ENCODE data around the gene VPS37D.

Gene VPS37D

DNA sequence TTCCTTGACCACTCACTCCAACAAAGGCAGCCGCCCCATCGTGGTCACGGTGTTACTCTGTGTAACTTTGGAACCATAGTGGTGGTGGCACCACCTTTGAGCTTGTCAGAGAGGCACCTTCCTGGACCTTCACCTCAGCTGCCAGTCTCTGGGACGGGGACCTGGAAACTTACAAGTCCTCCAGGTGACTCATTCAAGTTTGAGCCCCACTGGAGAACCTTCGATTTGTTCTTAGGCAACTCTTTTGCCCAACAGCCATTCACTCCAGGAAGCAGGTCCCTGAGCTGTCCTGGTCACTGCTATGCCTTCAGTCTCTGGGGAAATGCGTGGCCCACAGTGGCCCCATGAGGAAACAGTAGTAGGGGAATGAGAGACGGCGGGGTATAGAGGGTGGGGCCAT, 34.6 kb downstream of the VPS37D start:
- ATAC-seq: no peak
- TF ChIP-seq, protein P1, sequence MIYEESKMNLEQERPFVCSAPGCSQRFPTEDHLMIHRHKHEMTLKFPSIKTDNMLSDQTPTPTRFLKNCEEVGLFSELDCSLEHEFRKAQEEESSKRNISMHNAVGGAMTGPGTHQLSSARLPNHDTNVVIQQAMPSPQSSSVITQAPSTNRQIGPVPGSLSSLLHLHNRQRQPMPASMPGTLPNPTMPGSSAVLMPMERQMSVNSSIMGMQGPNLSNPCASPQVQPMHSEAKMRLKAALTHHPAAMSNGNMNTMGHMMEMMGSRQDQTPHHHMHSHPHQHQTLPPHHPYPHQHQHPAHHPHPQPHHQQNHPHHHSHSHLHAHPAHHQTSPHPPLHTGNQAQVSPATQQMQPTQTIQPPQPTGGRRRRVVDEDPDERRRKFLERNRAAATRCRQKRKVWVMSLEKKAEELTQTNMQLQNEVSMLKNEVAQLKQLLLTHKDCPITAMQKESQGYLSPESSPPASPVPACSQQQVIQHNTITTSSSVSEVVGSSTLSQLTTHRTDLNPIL (CRISPR knock-in tag; IDR thresholded peaks at IDR 0.05; ENCODE audit: low read depth): no peak
- TF ChIP-seq, protein P2, sequence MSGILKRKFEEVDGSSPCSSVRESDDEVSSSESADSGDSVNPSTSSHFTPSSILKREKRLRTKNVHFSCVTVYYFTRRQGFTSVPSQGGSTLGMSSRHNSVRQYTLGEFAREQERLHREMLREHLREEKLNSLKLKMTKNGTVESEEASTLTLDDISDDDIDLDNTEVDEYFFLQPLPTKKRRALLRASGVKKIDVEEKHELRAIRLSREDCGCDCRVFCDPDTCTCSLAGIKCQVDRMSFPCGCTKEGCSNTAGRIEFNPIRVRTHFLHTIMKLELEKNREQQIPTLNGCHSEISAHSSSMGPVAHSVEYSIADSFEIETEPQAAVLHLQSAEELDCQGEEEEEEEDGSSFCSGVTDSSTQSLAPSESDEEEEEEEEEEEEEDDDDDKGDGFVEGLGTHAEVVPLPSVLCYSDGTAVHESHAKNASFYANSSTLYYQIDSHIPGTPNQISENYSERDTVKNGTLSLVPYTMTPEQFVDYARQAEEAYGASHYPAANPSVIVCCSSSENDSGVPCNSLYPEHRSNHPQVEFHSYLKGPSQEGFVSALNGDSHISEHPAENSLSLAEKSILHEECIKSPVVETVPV (CRISPR knock-in tag; IDR thresholded peaks at IDR 0.05): no peak
- TF ChIP-seq, protein P3, sequence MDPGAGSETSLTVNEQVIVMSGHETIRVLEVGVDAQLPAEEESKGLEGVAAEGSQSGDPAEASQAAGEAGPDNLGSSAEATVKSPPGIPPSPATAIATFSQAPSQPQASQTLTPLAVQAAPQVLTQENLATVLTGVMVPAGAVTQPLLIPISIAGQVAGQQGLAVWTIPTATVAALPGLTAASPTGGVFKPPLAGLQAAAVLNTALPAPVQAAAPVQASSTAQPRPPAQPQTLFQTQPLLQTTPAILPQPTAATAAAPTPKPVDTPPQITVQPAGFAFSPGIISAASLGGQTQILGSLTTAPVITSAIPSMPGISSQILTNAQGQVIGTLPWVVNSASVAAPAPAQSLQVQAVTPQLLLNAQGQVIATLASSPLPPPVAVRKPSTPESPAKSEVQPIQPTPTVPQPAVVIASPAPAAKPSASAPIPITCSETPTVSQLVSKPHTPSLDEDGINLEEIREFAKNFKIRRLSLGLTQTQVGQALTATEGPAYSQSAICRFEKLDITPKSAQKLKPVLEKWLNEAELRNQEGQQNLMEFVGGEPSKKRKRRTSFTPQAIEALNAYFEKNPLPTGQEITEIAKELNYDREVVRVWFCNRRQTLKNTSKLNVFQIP (CRISPR knock-in tag; IDR thresholded peaks at IDR 0.05; ENCODE audit: borderline replicate concordance, low read depth): no peak
- TF ChIP-seq GLIS3 (CRISPR knock-in tag; IDR thresholded peaks at IDR 0.05) (no peak), PPARA (CRISPR knock-in tag; IDR thresholded peaks at IDR 0.05; ENCODE audit: borderline replicate concordance) (no peak), ZNF8 (CRISPR knock-in tag; IDR thresholded peaks at IDR 0.05) (no peak)

DNA sequence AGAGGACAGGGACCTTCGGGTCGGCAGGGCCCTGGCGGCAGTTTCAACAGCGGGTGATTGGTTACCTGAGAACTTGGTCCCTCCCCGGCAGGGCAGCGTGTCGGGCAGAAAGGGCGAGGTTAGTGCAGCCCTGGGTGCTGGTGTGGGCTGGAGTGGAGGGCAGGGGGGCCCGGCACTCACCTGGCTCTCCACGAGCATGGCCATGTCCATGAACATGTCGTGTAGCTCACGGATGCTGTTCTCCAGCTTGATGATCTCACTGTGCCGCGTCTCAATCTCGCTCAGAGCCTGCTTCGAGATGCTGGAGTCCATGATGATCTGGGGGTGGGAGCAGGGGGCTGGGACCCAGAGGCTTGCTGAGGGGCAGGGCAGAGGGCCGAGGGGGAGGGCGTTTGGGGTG, 35.0 kb downstream of the VPS37D start:
- TF ChIP-seq ZFP30 (CRISPR knock-in tag; IDR thresholded peaks at IDR 0.05): no peak
- no peak for TF ChIP-seq ZNF565 (CRISPR knock-in tag; conservative IDR thresholded peaks at IDR 0.05; ENCODE audit: low read depth)
- TF ChIP-seq ZNF8 (CRISPR knock-in tag; IDR thresholded peaks at IDR 0.05): no peak
- no peak for TF ChIP-seq RARB (CRISPR knock-in tag; IDR thresholded peaks at IDR 0.05)
- no peak for TF ChIP-seq ZC3H10 (CRISPR knock-in tag; IDR thresholded peaks at IDR 0.05)
- TF ChIP-seq ZFP3 (CRISPR knock-in tag; IDR thresholded peaks at IDR 0.05): no peak
- TF ChIP-seq BACH2 (CRISPR knock-in tag; IDR thresholded peaks at IDR 0.05; ENCODE audit: borderline replicate concordance): no peak
- no peak for TF ChIP-seq CSDC2 (CRISPR knock-in tag; IDR thresholded peaks at IDR 0.05)
- no peak for TF ChIP-seq SNAI2 (CRISPR knock-in tag; IDR thresholded peaks at IDR 0.05)
- ATAC-seq: no peak

DNA sequence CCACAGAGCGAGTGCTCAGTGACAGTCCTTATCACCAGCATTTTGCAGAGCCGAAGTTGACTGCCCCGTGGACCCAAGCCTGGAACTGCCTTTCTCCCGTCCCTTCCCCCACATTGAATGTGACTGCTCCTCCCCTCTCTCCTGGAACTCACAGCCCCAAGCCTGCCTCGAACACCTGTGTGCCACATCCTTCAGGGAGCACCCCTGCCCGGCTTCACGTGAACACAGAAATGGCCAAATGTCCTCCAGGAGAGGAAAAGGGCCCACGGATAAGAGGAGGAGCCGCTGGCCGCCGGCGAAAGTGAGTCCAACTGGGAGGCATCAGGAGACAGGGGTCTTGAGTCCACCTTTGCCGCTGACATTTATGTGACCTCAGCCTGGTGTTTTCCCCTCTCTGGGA, 35.6 kb downstream of the VPS37D start:
- TF ChIP-seq, protein P1 (CRISPR knock-in tag; IDR thresholded peaks at IDR 0.05; ENCODE audit: low read depth): no peak
- TF ChIP-seq OSR1 (CRISPR knock-in tag; IDR thresholded peaks at IDR 0.05) (no peak), ZNF70 (CRISPR knock-in tag; IDR thresholded peaks at IDR 0.05) (no peak), ZC3H10 (CRISPR knock-in tag; IDR thresholded peaks at IDR 0.05) (no peak), CSDC2 (CRISPR knock-in tag; IDR thresholded peaks at IDR 0.05) (no peak), PPARA (CRISPR knock-in tag; IDR thresholded peaks at IDR 0.05; ENCODE audit: borderline replicate concordance) (no peak), ZFP3 (CRISPR knock-in tag; IDR thresholded peaks at IDR 0.05) (no peak), RARB (CRISPR knock-in tag; IDR thresholded peaks at IDR 0.05) (no peak), ARNTL (CRISPR knock-in tag; IDR thresholded peaks at IDR 0.05; ENCODE audit: borderline replicate concordance, low read depth) (no peak), TOX (CRISPR knock-in tag; IDR thresholded peaks at IDR 0.05; ENCODE audit: borderline replicate concordance) (no peak), TCF4 (CRISPR knock-in tag; IDR thresholded peaks at IDR 0.05; ENCODE audit: borderline replicate concordance) (no peak), ISL1 (CRISPR knock-in tag; IDR thresholded peaks at IDR 0.05) (no peak), BACH2 (CRISPR knock-in tag; IDR thresholded peaks at IDR 0.05; ENCODE audit: borderline replicate concordance) (no peak), ZNF565 (CRISPR knock-in tag; conservative IDR thresholded peaks at IDR 0.05; ENCODE audit: low read depth) (no peak), SNAI2 (CRISPR knock-in tag; IDR thresholded peaks at IDR 0.05) (no peak), GLIS3 (CRISPR knock-in tag; IDR thresholded peaks at IDR 0.05) (no peak)
- TF ChIP-seq, protein P4, sequence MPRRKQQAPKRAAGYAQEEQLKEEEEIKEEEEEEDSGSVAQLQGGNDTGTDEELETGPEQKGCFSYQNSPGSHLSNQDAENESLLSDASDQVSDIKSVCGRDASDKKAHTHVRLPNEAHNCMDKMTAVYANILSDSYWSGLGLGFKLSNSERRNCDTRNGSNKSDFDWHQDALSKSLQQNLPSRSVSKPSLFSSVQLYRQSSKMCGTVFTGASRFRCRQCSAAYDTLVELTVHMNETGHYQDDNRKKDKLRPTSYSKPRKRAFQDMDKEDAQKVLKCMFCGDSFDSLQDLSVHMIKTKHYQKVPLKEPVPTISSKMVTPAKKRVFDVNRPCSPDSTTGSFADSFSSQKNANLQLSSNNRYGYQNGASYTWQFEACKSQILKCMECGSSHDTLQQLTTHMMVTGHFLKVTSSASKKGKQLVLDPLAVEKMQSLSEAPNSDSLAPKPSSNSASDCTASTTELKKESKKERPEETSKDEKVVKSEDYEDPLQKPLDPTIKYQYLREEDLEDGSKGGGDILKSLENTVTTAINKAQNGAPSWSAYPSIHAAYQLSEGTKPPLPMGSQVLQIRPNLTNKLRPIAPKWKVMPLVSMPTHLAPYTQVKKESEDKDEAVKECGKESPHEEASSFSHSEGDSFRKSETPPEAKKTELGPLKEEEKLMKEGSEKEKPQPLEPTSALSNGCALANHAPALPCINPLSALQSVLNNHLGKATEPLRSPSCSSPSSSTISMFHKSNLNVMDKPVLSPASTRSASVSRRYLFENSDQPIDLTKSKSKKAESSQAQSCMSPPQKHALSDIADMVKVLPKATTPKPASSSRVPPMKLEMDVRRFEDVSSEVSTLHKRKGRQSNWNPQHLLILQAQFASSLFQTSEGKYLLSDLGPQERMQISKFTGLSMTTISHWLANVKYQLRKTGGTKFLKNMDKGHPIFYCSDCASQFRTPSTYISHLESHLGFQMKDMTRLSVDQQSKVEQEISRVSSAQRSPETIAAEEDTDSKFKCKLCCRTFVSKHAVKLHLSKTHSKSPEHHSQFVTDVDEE (CRISPR knock-in tag; IDR thresholded peaks at IDR 0.05): no peak
- TF ChIP-seq, protein P2 (CRISPR knock-in tag; IDR thresholded peaks at IDR 0.05): no peak
- ATAC-seq: no peak

Data from SK-N-SH treated with all-trans-retinoic acid at 6 μM for 48 hours (cell line).